Measurements from ENCODE around the gene CBY1. TPM values are rescaled to one million over a fixed set of nuclear protein-coding genes. Genes with fewer than 3 reads are reported as not detected.

The CBY1 gene
- total RNA-seq, 2 donors from 2014 or later: 22.2 to 26.2 TPM

DNA sequence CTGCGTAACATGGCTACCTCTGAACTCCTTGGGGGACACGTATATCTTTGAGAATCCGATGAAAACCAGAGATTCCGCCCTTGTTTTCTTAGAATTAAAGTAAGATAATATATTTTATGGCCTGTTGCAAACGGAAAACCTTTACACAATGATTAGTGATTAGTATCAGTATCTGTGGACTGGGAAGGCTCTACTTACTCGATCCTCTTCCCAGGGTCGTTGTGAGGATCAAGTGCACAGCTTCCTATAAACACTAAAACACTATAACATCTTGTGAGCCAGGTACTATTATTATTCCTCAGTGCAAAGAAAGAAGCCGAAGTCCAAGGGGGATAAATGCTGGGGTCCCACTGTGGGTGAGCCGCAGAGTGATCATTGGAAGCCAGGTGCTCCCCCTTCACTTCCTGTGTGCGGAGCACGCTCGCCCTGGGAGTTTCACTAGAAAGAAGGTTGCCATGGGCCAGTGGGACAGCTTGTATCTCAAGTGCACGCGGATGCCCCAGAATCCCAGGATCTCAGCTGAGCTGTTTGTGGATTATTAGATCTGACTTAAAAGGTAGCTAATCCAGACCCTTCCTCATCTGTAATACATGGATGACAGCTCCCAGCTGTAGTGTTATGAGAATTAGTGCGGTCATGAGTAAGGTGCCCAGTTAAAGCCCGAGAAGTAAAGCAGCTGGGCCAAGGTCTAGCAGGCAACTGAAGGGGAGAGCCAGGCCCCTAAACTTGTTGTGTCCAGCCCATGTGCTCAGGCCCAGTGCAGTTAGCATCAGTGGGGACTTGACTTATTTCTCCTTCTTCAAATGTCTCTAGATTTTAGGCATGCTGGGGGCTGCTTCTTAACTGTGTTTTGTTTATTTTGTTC is 839 bp downstream of the CBY1 start:
- Mint-ChIP-seq H3K27ac (peak overlapping the region; percentile 9), H3K4me3 (peak overlapping the region; percentile 85 to 88), H3K4me1 (ENCODE audit: low read depth) (peaks cover 17% of the 10 kb centered on the region), H3K9me3 (no peaks in the 10 kb centered on the region), H3K27me3 (ENCODE audit: low read depth) (no peaks in the 10 kb centered on the region), H3K36me3 (ENCODE audit: insufficient read depth in 2 of 2) (no peaks in the 10 kb centered on the region)
- DNase-seq (peak; percentile 51 to 54), ATAC-seq (replicated peaks in 1 of 2) (peak in 1 of 2 donors; percentile 42)

- no peak for ATAC-seq (replicated peaks in 1 of 2)
- Mint-ChIP-seq H3K27me3 (ENCODE audit: low read depth) (no peaks in the 10 kb centered on the region), H3K4me3 (no peak overlapping the region), H3K4me1 (ENCODE audit: low read depth) (no peaks in the 10 kb centered on the region), H3K36me3 (ENCODE audit: insufficient read depth in 2 of 2) (peaks cover 2 to 10% of the 10 kb centered on the region in 2 donors), H3K27ac (no peak overlapping the region), H3K9me3 (peaks cover 0 to 2% of the 10 kb centered on the region in 2 donors)
- no peak for DNase-seq
These were observed 18.4 kb downstream of the CBY1 start for GRCh38 chr22:38674888-38675287.

- H3K9me3 Mint-ChIP-seq: peaks cover 0 to 2% of the 10 kb centered on the region in 2 donors
- H3K4me1 Mint-ChIP-seq (ENCODE audit: low read depth): peaks cover 6% of the 10 kb centered on the region
- no peaks in the 10 kb centered on the region for H3K27me3 Mint-ChIP-seq (ENCODE audit: low read depth)
- no peak for ATAC-seq (replicated peaks in 1 of 2)
- no peak overlapping the region for H3K4me3 Mint-ChIP-seq
- peaks cover 2 to 7% of the 10 kb centered on the region in 2 donors for H3K36me3 Mint-ChIP-seq (ENCODE audit: insufficient read depth in 2 of 2)
- no peak overlapping the region for H3K27ac Mint-ChIP-seq
- DNase-seq: no peak
These were observed 19.4 kb downstream of the CBY1 start for GRCh38 chr22:38675833-38676232.

GRCh38 chr22:38681582-38682335 is 25.3 kb downstream of the CBY1 start, which contains the start of gene TOMM22:
Gene TOMM22, plus strand, starts transcription at chr22:38681957. Its CDS starts 22 bp downstream, at chr22:38681979.
- Mint-ChIP-seq H3K4me3 (peak within 1 kb of the TSS; percentile 89 to 94), H3K4me1 (ENCODE audit: low read depth) (peaks cover 30% of the 10 kb centered on the region), H3K9me3 (no peaks in the 10 kb centered on the region), H3K27me3 (ENCODE audit: low read depth) (no peaks in the 10 kb centered on the region), H3K36me3 (ENCODE audit: insufficient read depth in 2 of 2) (peaks cover 12% of the 10 kb centered on the region in 2 donors), H3K27ac (peak within 1 kb of the TSS; percentile 93)
- ATAC-seq (replicated peaks in 1 of 2): peak; percentile 99
- peak; percentile 90 to 92 for DNase-seq

DNA sequence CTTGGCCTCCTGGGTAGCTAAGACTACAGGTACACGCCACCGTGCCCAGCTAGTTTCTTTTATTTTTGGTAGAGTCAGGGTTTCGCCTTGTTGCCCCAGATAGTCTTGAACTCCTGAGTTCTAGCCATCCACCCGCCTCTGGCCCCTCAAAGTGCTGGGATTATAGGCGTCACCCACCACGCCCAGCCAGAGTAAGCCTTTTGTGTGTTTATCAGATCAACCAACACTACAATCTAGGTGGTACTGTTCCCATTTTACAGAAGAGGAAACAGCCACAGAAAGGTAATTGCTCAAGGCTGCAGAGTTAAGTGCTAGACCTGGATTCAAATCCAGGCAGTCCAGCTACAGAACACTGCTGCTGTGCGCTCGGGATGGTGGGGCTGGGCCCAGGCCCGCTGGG is 28.5 kb downstream of the CBY1 start:
- Mint-ChIP-seq H3K4me3 (no peak overlapping the region), H3K9me3 (no peaks in the 10 kb centered on the region), H3K27ac (no peak overlapping the region), H3K36me3 (ENCODE audit: insufficient read depth in 2 of 2) (peaks cover 14 to 17% of the 10 kb centered on the region in 2 donors), H3K4me1 (ENCODE audit: low read depth) (peaks cover 30% of the 10 kb centered on the region), H3K27me3 (ENCODE audit: low read depth) (no peaks in the 10 kb centered on the region)
- DNase-seq (no peak), ATAC-seq (replicated peaks in 1 of 2) (no peak)

DNA sequence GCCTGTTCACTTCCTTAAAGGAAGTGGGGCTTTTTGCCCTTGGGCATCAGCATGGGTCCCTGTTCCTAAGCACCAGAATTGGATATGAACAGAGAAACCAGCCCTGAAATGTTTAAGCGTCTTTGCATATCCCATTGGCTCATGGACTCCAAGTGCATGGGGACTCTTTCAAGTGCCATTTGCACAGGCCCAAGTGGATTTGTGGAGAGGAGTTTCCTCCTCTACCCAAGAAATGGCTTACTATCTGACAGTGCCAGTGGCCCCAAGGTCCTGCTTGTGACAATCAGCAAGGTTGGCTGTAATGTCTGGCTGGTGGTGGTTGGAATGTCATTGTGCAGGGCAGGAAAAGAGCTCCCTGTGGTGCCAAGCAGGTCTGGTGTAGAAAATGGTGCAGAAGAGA is 29.3 kb downstream of the CBY1 start:
- H3K4me3 Mint-ChIP-seq: no peak overlapping the region
- H3K36me3 Mint-ChIP-seq (ENCODE audit: insufficient read depth in 2 of 2): peaks cover 14 to 17% of the 10 kb centered on the region in 2 donors
- H3K4me1 Mint-ChIP-seq (ENCODE audit: low read depth): peaks cover 24% of the 10 kb centered on the region
- H3K27ac Mint-ChIP-seq: no peak overlapping the region
- no peaks in the 10 kb centered on the region for H3K9me3 Mint-ChIP-seq
- ATAC-seq (replicated peaks in 1 of 2): no peak
- DNase-seq: no peak
- no peaks in the 10 kb centered on the region for H3K27me3 Mint-ChIP-seq (ENCODE audit: low read depth)

DNA sequence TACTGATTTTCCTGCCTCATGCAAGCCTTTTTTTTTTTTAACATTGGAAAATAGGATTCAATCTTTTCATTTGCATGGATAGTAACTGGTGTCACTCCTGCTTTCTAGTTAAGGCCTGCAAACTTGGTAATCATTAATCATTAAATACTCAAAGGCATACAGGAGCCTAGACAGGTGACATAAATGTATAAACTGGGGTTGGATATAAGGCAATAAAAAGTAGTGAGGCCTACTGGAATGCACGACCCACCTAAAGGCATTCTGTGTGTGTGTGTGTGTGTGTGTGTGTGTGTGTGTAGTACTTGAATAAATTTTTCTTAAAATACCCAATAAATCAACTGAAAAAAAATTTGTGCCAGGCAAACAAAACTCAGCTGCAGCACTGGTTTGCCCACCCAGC is 33.2 kb downstream of the CBY1 start:
- Mint-ChIP-seq H3K27ac (peak overlapping the region; percentile 3), H3K4me3 (no peak overlapping the region), H3K4me1 (ENCODE audit: low read depth) (peaks cover 18% of the 10 kb centered on the region), H3K27me3 (ENCODE audit: low read depth) (no peaks in the 10 kb centered on the region), H3K9me3 (no peaks in the 10 kb centered on the region), H3K36me3 (ENCODE audit: insufficient read depth in 2 of 2) (peaks cover 15 to 29% of the 10 kb centered on the region in 2 donors)
- DNase-seq (no peak), ATAC-seq (replicated peaks in 1 of 2) (no peak)

- Mint-ChIP-seq H3K4me3 (peak overlapping the region in 1 of 2 donors; percentile 7), H3K27me3 (ENCODE audit: low read depth) (no peaks in the 10 kb centered on the region), H3K9me3 (no peaks in the 10 kb centered on the region), H3K4me1 (ENCODE audit: low read depth) (peaks cover 57% of the 10 kb centered on the region), H3K36me3 (ENCODE audit: insufficient read depth in 2 of 2) (peaks cover 12 to 47% of the 10 kb centered on the region in 2 donors), H3K27ac (peak overlapping the region; percentile 84)
- ATAC-seq (replicated peaks in 1 of 2) (no peak), DNase-seq (no peak)
These were observed 37.6 kb downstream of the CBY1 start for GRCh38 chr22:38694049-38694448.

GRCh38 chr22:38694940-38695339 is 38.5 kb downstream of the CBY1 start:
- DNase-seq (no peak), ATAC-seq (replicated peaks in 1 of 2) (no peak)
- Mint-ChIP-seq H3K9me3 (no peaks in the 10 kb centered on the region), H3K27me3 (ENCODE audit: low read depth) (no peaks in the 10 kb centered on the region), H3K4me1 (ENCODE audit: low read depth) (peaks cover 63% of the 10 kb centered on the region), H3K36me3 (ENCODE audit: insufficient read depth in 2 of 2) (peaks cover 14 to 50% of the 10 kb centered on the region in 2 donors), H3K4me3 (peak overlapping the region in 1 of 2 donors; percentile 39), H3K27ac (peak overlapping the region; percentile 52)

- ATAC-seq (replicated peaks in 1 of 2) (peak; percentile 33 to 45), DNase-seq (peak; percentile 34 to 70)
- peak overlapping the region; percentile 91 for H3K27ac Mint-ChIP-seq
These were observed 40.4 kb downstream of the CBY1 start for GRCh38 chr22:38696606-38697424.

GRCh38 chr22:38697425-38698089 is 41.1 kb downstream of the CBY1 start:
- Mint-ChIP-seq H3K4me1 (ENCODE audit: low read depth) (peaks cover 69% of the 10 kb centered on the region), H3K4me3 (peak overlapping the region; percentile 86 to 88), H3K36me3 (ENCODE audit: insufficient read depth in 2 of 2) (peaks cover 13 to 45% of the 10 kb centered on the region in 2 donors), H3K27ac (peak overlapping the region; percentile 91), H3K27me3 (ENCODE audit: low read depth) (no peaks in the 10 kb centered on the region), H3K9me3 (no peaks in the 10 kb centered on the region)
- no peak for ATAC-seq (replicated peaks in 1 of 2)
- DNase-seq: no peak

More at GRCh38 chr22:38696606-38697424, 40.4 kb downstream of the CBY1 start:
- H3K4me3 Mint-ChIP-seq: peak overlapping the region; percentile 86 to 88
- H3K36me3 Mint-ChIP-seq (ENCODE audit: insufficient read depth in 2 of 2): peaks cover 13 to 47% of the 10 kb centered on the region in 2 donors
- H3K27me3 Mint-ChIP-seq (ENCODE audit: low read depth): no peaks in the 10 kb centered on the region
- H3K4me1 Mint-ChIP-seq (ENCODE audit: low read depth): peaks cover 69% of the 10 kb centered on the region
- no peaks in the 10 kb centered on the region for H3K9me3 Mint-ChIP-seq

Data from activated T-cell treated with anti-CD3 and anti-CD28 coated beads, Interleukin-2, amount 50 U/mL, for 72 hours (primary cell).